H9 (cell line): ENCODE measurements around the gene SRP68. TPM values are rescaled to one million over a fixed set of nuclear protein-coding genes. Genes with fewer than 3 reads are reported as not detected.

ENCODE experiments used
- DNase-seq: peaks from one replicate; pipeline ENCODE4 v3.0.0-alpha.2; 2017
- H2AFZ ChIP-seq: one replicate; pipeline ENCODE4 v1.6.1; 2013; ENCODE audit warnings: mild to moderate bottlenecking, low read length, control low read depth, moderate library complexity
- H2AK5ac ChIP-seq: 2 replicates; pipeline ENCODE4 v1.6.1; 2013; ENCODE audit warnings: low read length, control low read depth, mixed read lengths; ENCODE audit not compliant: insufficient read length
- H2BK120ac ChIP-seq: one replicate; pipeline ENCODE4 v1.6.1; 2013; ENCODE audit warnings: low read depth, mild to moderate bottlenecking, low read length, control low read depth, inconsistent platforms; ENCODE audit not compliant: poor library complexity, severe bottlenecking
- H2BK12ac ChIP-seq: 2 replicates; pipeline ENCODE4 v1.6.1; 2013; ENCODE audit warnings: low read length, control low read depth, mixed read lengths, low read depth; ENCODE audit not compliant: insufficient read length
- H2BK15ac ChIP-seq: 2 replicates; pipeline ENCODE4 v1.6.1; 2013; ENCODE audit warnings: low read depth, low read length, control low read depth
- H2BK20ac ChIP-seq: one replicate; pipeline ENCODE4 v1.6.1; 2013; ENCODE audit warnings: low read depth, mild to moderate bottlenecking, low read length, control low read depth, inconsistent platforms; ENCODE audit not compliant: poor library complexity, severe bottlenecking
- H2BK5ac ChIP-seq: 2 replicates; pipeline ENCODE4 v1.6.1; 2013; ENCODE audit warnings: low read length, control low read depth, mixed read lengths; ENCODE audit not compliant: insufficient read length
- H3K14ac ChIP-seq: 2 replicates; pipeline ENCODE4 v1.6.1; 2013; ENCODE audit warnings: low read length, control low read depth; ENCODE audit not compliant: insufficient read depth
- H3K18ac ChIP-seq: 2 replicates; pipeline ENCODE4 v1.6.1; 2013; ENCODE audit warnings: low read depth, mild to moderate bottlenecking, mixed read lengths, low read length, control low read depth; ENCODE audit not compliant: insufficient read length
- H3K23ac ChIP-seq: 2 replicates; pipeline ENCODE4 v1.6.1; 2013; ENCODE audit warnings: low read length, control low read depth, mixed read lengths, low read depth; ENCODE audit not compliant: insufficient read length
- H3K23me2 ChIP-seq: 2 replicates; pipeline ENCODE4 v1.6.1; 2013; ENCODE audit warnings: low read depth, mild to moderate bottlenecking, mixed read lengths, low read length, control low read depth; ENCODE audit not compliant: insufficient read length, poor library complexity, severe bottlenecking
- H3K27ac ChIP-seq: 2 replicates; pipeline ENCODE4 v1.5.1; 2013; ENCODE audit warnings: low read length, control low read depth, mixed read lengths, low read depth; ENCODE audit not compliant: insufficient read length
- H3K27me3 ChIP-seq: 2 replicates; pipeline ENCODE4 v1.6.1; 2013; ENCODE audit warnings: low read length, control low read depth, inconsistent platforms; ENCODE audit not compliant: insufficient read depth
- H3K4ac ChIP-seq: 2 replicates; pipeline ENCODE4 v1.6.1; 2013; ENCODE audit warnings: low read depth, mild to moderate bottlenecking, control low read depth, inconsistent platforms, low read length, moderate library complexity
- H3K4me1 ChIP-seq: 2 replicates; pipeline ENCODE4 v1.6.1; 2013; ENCODE audit warnings: low read length, control low read depth, inconsistent platforms; ENCODE audit not compliant: insufficient read depth
- H3K4me2 ChIP-seq: 2 replicates; pipeline ENCODE4 v1.6.1; 2013; ENCODE audit warnings: low read length, control low read depth, mixed read lengths; ENCODE audit not compliant: insufficient read length, insufficient read depth
- H3K56ac ChIP-seq: 2 replicates; pipeline ENCODE4 v1.6.1; 2013; ENCODE audit warnings: low read depth, mild to moderate bottlenecking, mixed read lengths, low read length, control low read depth; ENCODE audit not compliant: insufficient read length
- H3K79me1 ChIP-seq: 2 replicates; pipeline ENCODE4 v1.6.1; 2013; ENCODE audit warnings: low read depth, mild to moderate bottlenecking, moderate library complexity, low read length, control low read depth, inconsistent platforms; ENCODE audit not compliant: insufficient read depth, poor library complexity, severe bottlenecking
- H3K79me2 ChIP-seq: 2 replicates; pipeline ENCODE4 v1.6.1; 2013; ENCODE audit warnings: low read length, control low read depth, inconsistent platforms; ENCODE audit not compliant: insufficient read depth
- H3K9ac ChIP-seq: 2 replicates; pipeline ENCODE4 v1.6.1; 2013; ENCODE audit warnings: low read length, control low read depth, mixed read lengths; ENCODE audit not compliant: insufficient read length; ENCODE audit errors: extremely low read depth
- H3K9me3 ChIP-seq: one replicate; pipeline ENCODE4 v1.6.1; 2013; ENCODE audit warnings: low read depth, low read length, inconsistent platforms; ENCODE audit not compliant: control insufficient read depth
- H3T11ph ChIP-seq: one replicate; pipeline ENCODE4 v1.6.1; 2013; ENCODE audit warnings: mild to moderate bottlenecking, low read length, control low read depth, inconsistent platforms
- H4K20me1 ChIP-seq: one replicate; pipeline ENCODE4 v1.6.1; 2013; ENCODE audit not compliant: control insufficient read depth, insufficient read length, insufficient read depth
- H4K5ac ChIP-seq: 2 replicates; pipeline ENCODE4 v1.6.1; 2013; ENCODE audit warnings: low read depth, mild to moderate bottlenecking, mixed read lengths, low read length, control low read depth; ENCODE audit not compliant: insufficient read length
- H4K8ac ChIP-seq: replicated peaks from 2 replicates; pipeline ENCODE4 v1.6.1; 2013; ENCODE audit warnings: low read length, control low read depth, mixed read lengths, low read depth; ENCODE audit not compliant: insufficient read length
- H4K91ac ChIP-seq: 2 replicates; pipeline ENCODE4 v1.6.1; 2013; ENCODE audit warnings: low read depth, mild to moderate bottlenecking, moderate library complexity, mixed read lengths, low read length, control low read depth; ENCODE audit not compliant: insufficient read length
- H3K27ac Mint-ChIP-seq, 3 experiments: 2 replicates in 2 of 3; 3 replicates in 1 of 3; pipeline ENCODE4 v1.8.0; 2020 to 2021; ENCODE audit warnings: mixed read lengths in 3 of 3, mild to moderate bottlenecking in 1 of 3, moderate library complexity in 1 of 3
- H3K27me3 Mint-ChIP-seq: 2 replicates; pipeline ENCODE4 v1.8.0; 2021; ENCODE audit warnings: low read depth, mild to moderate bottlenecking, moderate library complexity, mixed read lengths
- H3K36me3 Mint-ChIP-seq, 3 experiments: 2 replicates in 2 of 3; 3 replicates in 1 of 3; pipeline ENCODE4 v1.8.0; 2020 to 2021; ENCODE audit warnings: low read depth in 3 of 3, mixed read lengths in 3 of 3; ENCODE audit not compliant: insufficient read depth in 1 of 3
- H3K4me1 Mint-ChIP-seq, 2 experiments: 2 replicates each; pipeline ENCODE4 v1.8.0; 2020; ENCODE audit warnings: mixed read lengths in 2 of 2
- H3K4me3 Mint-ChIP-seq, 2 experiments: 2 replicates in 1 of 2; 3 replicates in 1 of 2; pipeline ENCODE4 v1.8.0; 2020 to 2021; ENCODE audit warnings: mild to moderate bottlenecking in 2 of 2, mixed read lengths in 2 of 2, moderate library complexity in 1 of 2
- H3K9me3 Mint-ChIP-seq, 2 experiments: 2 replicates in 1 of 2; 3 replicates in 1 of 2; pipeline ENCODE4 v1.8.0; 2020; ENCODE audit warnings: mild to moderate bottlenecking in 2 of 2, mixed read lengths in 2 of 2, moderate library complexity in 1 of 2
- CTCF ChIP-seq: fragments of 200-600 bp; sonication (generic); conservative IDR thresholded peaks from 3 replicates; pipeline ENCODE4 v1.8.0; 2021; ENCODE audit warnings: antibody characterized with exemption, mild to moderate bottlenecking
- WGBS: extraction: QIAGEN DNeasy Blood & Tissue Kit; methylation state at CpG from one replicate; pipeline ENCODE4 v1.1.7; 2013; ENCODE audit warnings: missing lambda C conversion rate, low lambda C conversion rate, mixed read lengths; ENCODE audit not compliant: insufficient read length; ENCODE audit errors: extremely low coverage; 5-methylcytosine and 5-hydroxymethylcytosine counted together
- total RNA-seq: library from RNA; stranded (reverse); gene quantifications from 2 replicates; pipeline ENCODE4 v1.2.1, GENCODE V29; 2021

SRP68 gene
- total RNA-seq, 1 experiment from 2014 or later = 86.1 TPM

- no CpG with 5 or more reads among the region's 48 CpGs for WGBS
- peaks cover 8% of the 10 kb centered on the region; the same call in 1 of the 2 replicates for H3K4me1 ChIP-seq
- no peak overlapping the region for H3K4ac ChIP-seq
- H2BK12ac ChIP-seq = no peak overlapping the region
- Mint-ChIP-seq H3K4me3 (peak overlapping the region; percentile 56 to 78), H3K4me1 (peaks cover 54 to 62% of the 10 kb centered on the region in 2 experiments), H3K27ac (no peak overlapping the region), H3K9me3 (peaks cover 0 to 3% of the 10 kb centered on the region in 2 experiments; a peak in 2 of 5 replicates), H3K36me3 (no peaks in the 10 kb centered on the region), H3K27me3 (peaks cover 73% of the 10 kb centered on the region)
- no peak overlapping the region for H3K27ac ChIP-seq
- H3K4me2 ChIP-seq = peak overlapping the region; percentile 46
- peaks cover 58% of the 10 kb centered on the region for H3K27me3 ChIP-seq
- H2BK120ac ChIP-seq = no peak overlapping the region
- no peaks in the 10 kb centered on the region for H3K9me3 ChIP-seq
- no peak overlapping the region for H3T11ph ChIP-seq
- H3K56ac ChIP-seq = no peak overlapping the region
- H4K5ac ChIP-seq = no peak overlapping the region
- H2AFZ ChIP-seq = no peak overlapping the region
- H2BK15ac ChIP-seq = no peak overlapping the region
- H3K79me1 ChIP-seq = no peaks in the 10 kb centered on the region
- no peak overlapping the region for H3K14ac ChIP-seq
- H4K91ac ChIP-seq = no peak overlapping the region
- H4K8ac ChIP-seq = no peak overlapping the region
- H2AK5ac ChIP-seq = no peak overlapping the region
- no peak overlapping the region for H2BK5ac ChIP-seq
- peaks cover 3% of the 10 kb centered on the region; the same call in 1 of the 2 replicates for H3K79me2 ChIP-seq
- H4K20me1 ChIP-seq = peaks cover 3% of the 10 kb centered on the region
- H3K23ac ChIP-seq = no peak overlapping the region
- DNase-seq = peak; percentile 79
- H3K9ac ChIP-seq = no peak overlapping the region
- H3K23me2 ChIP-seq = peaks cover 34% of the 10 kb centered on the region
- peak; percentile 61 for TF ChIP-seq CTCF
- no peak overlapping the region for H2BK20ac ChIP-seq
- H3K18ac ChIP-seq = no peak overlapping the region
Measured at GRCh38 chr17:76075364-76076145, 3.2 kb upstream of the SRP68 start.
